Fibroblast of lung (primary cell): ENCODE results near the gene RNF5. TPM values are rescaled to one million over a fixed set of nuclear protein-coding genes. Genes with fewer than 3 reads are reported as not detected.

Experiments used
- DNase-seq, 2 donors: peaks; one replicate each; pipeline versions ENCODE4 v3.0.0 to v3.0.0-alpha.2; 2010; ENCODE audit warnings: low read depth in 2 of 2
- H2AFZ ChIP-seq: 2 replicates; pipeline ENCODE4 v1.5.1; 2012; ENCODE audit warnings: low read length, control low read depth, inconsistent platforms
- H3K27ac ChIP-seq: 2 replicates; pipeline ENCODE4 v1.5.1; 2011; ENCODE audit warnings: low read length, control low read depth; ENCODE audit not compliant: insufficient read depth
- H3K27me3 ChIP-seq: 2 replicates; pipeline ENCODE4 v1.5.1; 2011; ENCODE audit warnings: mild to moderate bottlenecking, low read length; ENCODE audit not compliant: control insufficient read depth, insufficient read depth
- H3K36me3 ChIP-seq: 2 replicates; pipeline ENCODE4 v1.5.1; 2011; ENCODE audit warnings: low read length; ENCODE audit not compliant: control insufficient read depth, insufficient read depth
- H3K4me1 ChIP-seq: 2 replicates; pipeline ENCODE4 v1.5.1; 2011; ENCODE audit warnings: low read length; ENCODE audit not compliant: control insufficient read depth, insufficient read depth; ENCODE audit errors: extremely low read depth
- H3K4me2 ChIP-seq: 2 replicates; pipeline ENCODE4 v1.5.1; 2011; ENCODE audit warnings: low read length, control low read depth; ENCODE audit not compliant: insufficient read depth; ENCODE audit errors: extremely low read depth
- H3K4me3 ChIP-seq, 4 experiments: fragments of 200-600 bp in 1 of 4; sonication (generic) in 1 of 4; replicated peaks in 1 of 4; 2 replicates each; pipeline ENCODE4 v1.5.1; 2011 to 2016; ENCODE audit warnings: low read length in 4 of 4, low read depth in 3 of 4, mild to moderate bottlenecking in 3 of 4, control low read depth in 2 of 4, inconsistent platforms in 1 of 4, mixed read lengths in 1 of 4; ENCODE audit not compliant: insufficient read depth in 1 of 4; ENCODE audit errors: control extremely low read depth in 1 of 4
- H3K79me2 ChIP-seq: 2 replicates; pipeline ENCODE4 v1.5.1; 2012; ENCODE audit warnings: mild to moderate bottlenecking, low read length, inconsistent platforms; ENCODE audit not compliant: control insufficient read depth, insufficient read depth
- H3K9ac ChIP-seq: 2 replicates; pipeline ENCODE4 v1.5.1; 2011; ENCODE audit warnings: mild to moderate bottlenecking, low read length, control low read depth; ENCODE audit not compliant: insufficient read depth
- H3K9me3 ChIP-seq: 2 replicates; pipeline ENCODE4 v1.5.1; 2012; ENCODE audit warnings: low read depth, low read length; ENCODE audit not compliant: control insufficient read depth, insufficient read depth
- H4K20me1 ChIP-seq: 2 replicates; pipeline ENCODE4 v1.5.1; 2011; ENCODE audit warnings: low read length; ENCODE audit not compliant: control insufficient read depth, insufficient read depth; ENCODE audit errors: extremely low read depth
- EZH2 ChIP-seq: IDR thresholded peaks from 2 replicates; pipeline ENCODE4 v1.5.1; 2012; ENCODE audit warnings: low read length, control low read depth, mild to moderate bottlenecking; ENCODE audit errors: missing control alignments
- polyA plus RNA-seq, 2 donors: library from polyadenylated mRNA; depleted of rRNA in 1 of 2; stranded (reverse) in 1 of 2; unstranded in 1 of 2; fragments of >200 nt; gene quantifications; 2 replicates each; pipeline ENCODE4 v1.2.1, GENCODE V29; 2011 to 2012; ENCODE audit warnings: missing spikeins in 1 of 2
- total RNA-seq: library from RNA; depleted of rRNA; stranded (reverse); fragments of >200 nt; gene quantifications from 2 replicates; pipeline ENCODE4 v1.2.1, GENCODE V29; 2014
- TF ChIP-seq, protein P1 (sequence below), 2 donors: IDR thresholded peaks in 1 of 2; conservative IDR thresholded peaks in 1 of 2; 1 replicate in 1 of 2; 2 replicates in 1 of 2; pipeline ENCODE4 v1.5.1; 2011 to 2012; ENCODE audit warnings: low read length in 2 of 2, control low read depth in 1 of 2, inconsistent platforms in 1 of 2, low read depth in 1 of 2, mild to moderate bottlenecking in 1 of 2

RNF5 gene
- total and polyA plus RNA-seq, 2 donors (not counting 1 experiment from before 2014, with no cell fraction given): 23.9 to 63.4 TPM

DNA sequence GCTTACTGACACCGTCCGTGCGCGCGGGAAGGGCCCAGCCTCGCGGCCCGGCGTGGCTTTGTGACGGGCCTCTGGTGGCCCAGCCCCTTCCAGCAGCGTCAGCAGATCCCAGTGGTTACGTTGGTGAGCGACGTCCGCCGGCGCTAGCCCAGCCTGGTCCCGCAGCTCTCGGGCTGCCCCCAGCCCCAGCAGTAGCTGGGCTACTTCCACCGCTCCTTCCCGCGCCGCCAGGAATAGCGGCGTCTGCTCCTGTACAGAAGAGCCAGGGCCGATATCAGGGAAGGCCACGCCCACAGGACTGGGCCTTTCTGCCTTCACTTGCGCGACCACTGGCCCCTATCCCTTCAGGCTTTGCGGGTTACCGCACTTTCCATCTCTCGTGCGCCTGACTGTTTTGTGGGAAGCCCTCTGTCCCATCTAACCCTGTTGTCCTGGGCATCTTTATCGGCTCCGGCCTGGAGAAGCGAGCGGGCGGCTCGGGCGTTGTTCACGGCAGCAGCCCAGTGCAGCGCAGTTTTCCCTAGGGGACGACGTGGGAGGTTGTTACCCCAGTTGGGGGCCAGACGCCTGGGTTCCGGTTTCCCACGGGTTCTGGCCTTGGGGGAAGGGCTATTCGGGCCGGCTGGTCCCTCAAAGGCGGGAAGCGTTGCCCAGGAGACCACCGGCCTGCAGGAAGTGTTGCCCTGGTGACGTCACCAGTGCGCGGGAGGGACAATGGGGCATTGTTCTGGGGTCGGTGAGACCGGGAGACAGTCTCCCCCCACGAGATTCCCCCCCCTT is 17.9 kb downstream of the RNF5 start:
- H3K4me2 ChIP-seq: peak overlapping the region; percentile 90
- peak overlapping the region; percentile 99 for H3K27ac ChIP-seq
- peak; percentile 84 to 91 for DNase-seq
- no peaks in the 10 kb centered on the region for H3K79me2 ChIP-seq
- no peaks in the 10 kb centered on the region for H4K20me1 ChIP-seq
- H3K36me3 ChIP-seq: no peaks in the 10 kb centered on the region
- TF ChIP-seq, protein P1, sequence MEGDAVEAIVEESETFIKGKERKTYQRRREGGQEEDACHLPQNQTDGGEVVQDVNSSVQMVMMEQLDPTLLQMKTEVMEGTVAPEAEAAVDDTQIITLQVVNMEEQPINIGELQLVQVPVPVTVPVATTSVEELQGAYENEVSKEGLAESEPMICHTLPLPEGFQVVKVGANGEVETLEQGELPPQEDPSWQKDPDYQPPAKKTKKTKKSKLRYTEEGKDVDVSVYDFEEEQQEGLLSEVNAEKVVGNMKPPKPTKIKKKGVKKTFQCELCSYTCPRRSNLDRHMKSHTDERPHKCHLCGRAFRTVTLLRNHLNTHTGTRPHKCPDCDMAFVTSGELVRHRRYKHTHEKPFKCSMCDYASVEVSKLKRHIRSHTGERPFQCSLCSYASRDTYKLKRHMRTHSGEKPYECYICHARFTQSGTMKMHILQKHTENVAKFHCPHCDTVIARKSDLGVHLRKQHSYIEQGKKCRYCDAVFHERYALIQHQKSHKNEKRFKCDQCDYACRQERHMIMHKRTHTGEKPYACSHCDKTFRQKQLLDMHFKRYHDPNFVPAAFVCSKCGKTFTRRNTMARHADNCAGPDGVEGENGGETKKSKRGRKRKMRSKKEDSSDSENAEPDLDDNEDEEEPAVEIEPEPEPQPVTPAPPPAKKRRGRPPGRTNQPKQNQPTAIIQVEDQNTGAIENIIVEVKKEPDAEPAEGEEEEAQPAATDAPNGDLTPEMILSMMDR (conservative IDR thresholded peaks at IDR 0.05 in 1 of 2, IDR thresholded peaks at IDR 0.05 in 1 of 2; ENCODE audit: low read depth in 1 of 2, low read length in 2 of 2): no peak
- no peak for TF ChIP-seq EZH2
- H3K9ac ChIP-seq: peak overlapping the region; percentile 99
- peak overlapping the region; percentile 70 to 90 (median 78) for H3K4me3 ChIP-seq
- H3K4me1 ChIP-seq: peaks cover 11% of the 10 kb centered on the region
- peak overlapping the region; percentile 86 for H2AFZ ChIP-seq
- no peaks in the 10 kb centered on the region for H3K9me3 ChIP-seq
- peaks cover 4% of the 10 kb centered on the region for H3K27me3 ChIP-seq

DNA sequence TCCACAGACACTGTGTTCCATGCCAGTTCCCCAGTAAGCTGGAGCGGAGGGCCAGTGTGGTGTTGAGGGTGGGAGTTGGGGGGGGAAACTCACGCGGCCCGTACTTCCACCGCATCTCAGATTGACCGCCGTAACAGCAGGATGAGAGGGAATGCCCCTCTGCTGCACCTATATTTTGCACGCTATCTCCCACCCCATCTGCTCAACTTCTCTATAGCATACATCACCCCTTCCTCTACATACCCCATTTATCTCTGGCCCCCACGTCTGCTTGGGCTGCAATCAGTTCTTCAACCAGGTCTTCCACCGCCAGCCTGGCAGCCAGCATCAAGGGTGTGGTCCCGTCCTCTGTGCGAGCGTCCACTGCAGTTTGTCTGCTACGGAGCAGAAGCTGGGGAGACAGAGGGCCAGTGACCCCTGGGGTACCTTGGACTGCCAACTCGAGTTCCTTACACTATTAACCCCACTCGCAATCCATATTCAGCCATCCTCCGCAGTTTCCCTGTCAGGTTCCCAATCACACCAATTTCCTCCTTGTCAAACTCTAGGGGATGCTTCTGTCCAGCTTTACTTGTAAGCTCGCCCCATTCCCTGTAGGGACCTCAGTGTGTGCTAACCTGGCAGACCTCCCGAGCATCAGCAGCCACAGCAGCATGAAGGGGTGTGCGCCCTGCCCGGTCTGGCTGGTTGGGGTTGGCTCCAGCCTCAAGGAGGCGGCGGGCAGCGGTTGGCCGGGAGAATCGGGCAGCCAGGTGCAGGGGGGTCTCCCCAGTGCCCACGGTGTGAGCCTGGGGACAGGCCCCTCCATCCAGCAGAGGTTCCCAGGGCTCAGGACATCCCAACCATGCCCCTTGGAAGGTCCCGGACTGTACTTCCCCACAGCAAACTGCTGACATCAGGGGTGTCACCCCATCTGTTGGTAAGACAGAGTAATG is 18.7 kb downstream of the RNF5 start:
- Histone ChIP-seq H3K9ac (peak overlapping the region; percentile 99), H3K36me3 (no peaks in the 10 kb centered on the region), H3K27ac (peak overlapping the region; percentile 99), H3K4me1 (peaks cover 11% of the 10 kb centered on the region), H3K4me2 (peak overlapping the region; percentile 90), H4K20me1 (no peaks in the 10 kb centered on the region), H3K9me3 (no peaks in the 10 kb centered on the region), H3K27me3 (peaks cover 4% of the 10 kb centered on the region), H3K4me3 (peak overlapping the region; percentile 70 to 90 (median 78)), H2AFZ (peak overlapping the region; percentile 86), H3K79me2 (no peaks in the 10 kb centered on the region)
- no peak for TF ChIP-seq EZH2
- TF ChIP-seq, protein P1 (conservative IDR thresholded peaks at IDR 0.05 in 1 of 2, IDR thresholded peaks at IDR 0.05 in 1 of 2; ENCODE audit: low read depth in 1 of 2, low read length in 2 of 2): no peak
- peak in 1 of 2 donors; percentile 19 for DNase-seq

DNA sequence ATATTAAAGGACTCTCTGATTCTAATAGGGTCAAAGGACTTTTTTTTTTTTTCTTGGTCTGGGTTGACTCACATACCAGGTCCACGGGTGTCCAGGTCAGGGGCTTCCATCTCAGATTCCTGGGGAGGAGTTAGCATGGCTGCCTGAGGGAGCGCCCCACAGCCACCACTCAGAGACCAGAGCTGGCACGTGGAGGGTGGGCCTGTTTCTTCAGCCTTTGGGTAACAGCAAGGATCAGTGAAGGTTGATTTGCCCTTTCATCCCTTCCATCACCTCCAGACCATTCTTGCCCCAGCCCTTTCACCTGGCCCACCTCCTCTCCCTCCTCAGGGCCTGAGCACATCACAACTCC is 20.1 kb downstream of the RNF5 start:
- no peaks in the 10 kb centered on the region for H3K79me2 ChIP-seq
- H2AFZ ChIP-seq: no peak overlapping the region
- no peak overlapping the region for H3K27ac ChIP-seq
- TF ChIP-seq EZH2: no peak
- TF ChIP-seq, protein P1 (conservative IDR thresholded peaks at IDR 0.05 in 1 of 2, IDR thresholded peaks at IDR 0.05 in 1 of 2; ENCODE audit: low read depth in 1 of 2, low read length in 2 of 2): no peak
- no peaks in the 10 kb centered on the region for H3K36me3 ChIP-seq
- H4K20me1 ChIP-seq: no peaks in the 10 kb centered on the region
- peaks cover 6% of the 10 kb centered on the region for H3K4me1 ChIP-seq
- H3K9me3 ChIP-seq: no peaks in the 10 kb centered on the region
- no peak overlapping the region for H3K9ac ChIP-seq
- no peak for DNase-seq
- no peak overlapping the region for H3K4me2 ChIP-seq
- no peak overlapping the region for H3K4me3 ChIP-seq
- H3K27me3 ChIP-seq: peaks cover 4% of the 10 kb centered on the region
